ENCODE measurements around the gene SARS1.
A peak's percentile ranks its signal among the peaks of the same experiment; 100 is the strongest.

Gene SARS1

DNA sequence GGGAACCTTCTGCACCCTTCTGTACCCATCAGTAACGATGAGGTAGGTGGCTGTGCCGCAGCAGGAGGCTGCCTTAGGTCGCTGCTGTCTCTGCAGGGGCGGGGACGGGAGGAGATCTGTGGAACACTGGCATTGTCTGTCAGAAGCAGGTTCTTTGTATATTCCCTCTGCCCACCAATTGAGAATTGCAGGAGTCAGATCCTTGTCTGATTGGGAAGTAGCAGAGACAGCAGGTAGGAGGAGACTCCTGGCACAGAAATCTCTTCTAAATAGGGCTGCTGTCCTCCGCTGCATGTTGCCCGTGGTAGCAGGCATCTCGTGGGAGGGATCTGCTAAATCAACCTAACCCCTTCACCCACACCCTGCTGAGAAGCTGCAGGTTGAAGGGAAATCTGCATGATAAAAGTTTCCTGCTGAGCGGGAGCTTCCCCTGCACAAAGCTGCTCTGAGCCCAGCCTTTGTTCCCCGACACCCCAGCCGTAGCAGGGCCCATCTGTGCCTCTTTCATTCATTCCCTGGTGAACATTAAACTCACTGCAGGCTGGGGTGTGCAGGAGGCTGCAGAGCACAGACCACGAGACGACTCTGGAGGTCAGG is 15.9 kb downstream of the SARS1 start:
- DNase-seq = no peak

DNA sequence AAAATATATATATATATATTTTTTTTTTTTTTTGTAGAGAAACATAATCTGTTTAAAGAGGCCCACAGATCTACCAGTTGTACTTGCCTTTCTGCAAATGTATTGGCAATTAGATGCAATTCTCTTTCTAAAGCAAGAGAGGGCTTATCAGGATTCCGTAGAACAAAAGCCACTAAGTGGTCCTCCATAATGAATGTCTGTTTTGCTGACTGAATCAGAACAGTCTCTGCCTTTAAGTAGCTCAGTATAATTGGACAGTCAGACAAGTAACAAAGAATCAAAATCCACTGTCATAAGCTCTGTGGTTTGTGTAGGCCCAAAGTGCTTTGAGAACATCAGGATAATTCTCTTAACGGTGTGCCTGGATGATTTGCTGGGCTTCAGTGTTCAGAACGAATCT is 17.3 kb downstream of the SARS1 start:
- no peak for DNase-seq

- no peak for DNase-seq
Observed at GRCh38 chr1:109235137-109235536, 21.4 kb downstream of the SARS1 start.

- DNase-seq = no peak
Observed at GRCh38 chr1:109237512-109237911, 23.8 kb downstream of the SARS1 start.

GRCh38 chr1:109238382-109238781 is 24.7 kb downstream of the SARS1 start:
- DNase-seq = no peak

- no peak for DNase-seq
Observed at GRCh38 chr1:109239047-109239408, 25.3 kb downstream of the SARS1 start.

DNA sequence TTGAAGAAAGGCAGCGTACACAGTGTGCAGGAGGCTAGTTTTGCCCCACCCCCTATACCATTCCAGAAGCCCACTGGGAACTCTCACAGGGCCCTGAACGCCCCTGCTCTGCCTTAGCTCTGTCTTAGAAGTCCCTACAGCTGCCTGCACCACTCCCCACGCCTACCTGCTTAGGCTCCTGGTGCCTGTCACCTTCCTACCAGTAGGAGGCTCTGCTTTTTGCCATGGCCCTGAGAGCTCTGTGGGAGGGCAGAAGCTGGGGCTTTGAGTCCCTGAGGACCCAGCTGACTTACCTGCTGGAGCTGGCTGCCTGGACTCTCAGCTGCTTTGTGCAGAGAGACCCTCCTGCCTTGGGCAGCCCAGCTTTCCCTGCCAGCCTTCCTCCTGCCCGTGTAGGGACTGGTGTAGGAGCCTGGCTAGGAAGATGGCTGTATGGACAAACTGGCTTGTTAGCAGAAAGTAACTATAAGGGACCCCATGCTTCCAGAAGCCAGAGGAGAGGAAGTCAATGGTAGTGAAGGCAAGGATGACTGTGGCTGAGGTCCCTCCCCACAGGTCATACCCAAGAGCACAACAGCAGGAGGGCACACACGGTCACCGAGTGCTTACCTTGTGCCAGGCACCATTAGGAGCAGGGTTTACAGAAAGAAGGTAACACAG is 25.8 kb downstream of the SARS1 start:
- peak; percentile 23 for DNase-seq

DNA sequence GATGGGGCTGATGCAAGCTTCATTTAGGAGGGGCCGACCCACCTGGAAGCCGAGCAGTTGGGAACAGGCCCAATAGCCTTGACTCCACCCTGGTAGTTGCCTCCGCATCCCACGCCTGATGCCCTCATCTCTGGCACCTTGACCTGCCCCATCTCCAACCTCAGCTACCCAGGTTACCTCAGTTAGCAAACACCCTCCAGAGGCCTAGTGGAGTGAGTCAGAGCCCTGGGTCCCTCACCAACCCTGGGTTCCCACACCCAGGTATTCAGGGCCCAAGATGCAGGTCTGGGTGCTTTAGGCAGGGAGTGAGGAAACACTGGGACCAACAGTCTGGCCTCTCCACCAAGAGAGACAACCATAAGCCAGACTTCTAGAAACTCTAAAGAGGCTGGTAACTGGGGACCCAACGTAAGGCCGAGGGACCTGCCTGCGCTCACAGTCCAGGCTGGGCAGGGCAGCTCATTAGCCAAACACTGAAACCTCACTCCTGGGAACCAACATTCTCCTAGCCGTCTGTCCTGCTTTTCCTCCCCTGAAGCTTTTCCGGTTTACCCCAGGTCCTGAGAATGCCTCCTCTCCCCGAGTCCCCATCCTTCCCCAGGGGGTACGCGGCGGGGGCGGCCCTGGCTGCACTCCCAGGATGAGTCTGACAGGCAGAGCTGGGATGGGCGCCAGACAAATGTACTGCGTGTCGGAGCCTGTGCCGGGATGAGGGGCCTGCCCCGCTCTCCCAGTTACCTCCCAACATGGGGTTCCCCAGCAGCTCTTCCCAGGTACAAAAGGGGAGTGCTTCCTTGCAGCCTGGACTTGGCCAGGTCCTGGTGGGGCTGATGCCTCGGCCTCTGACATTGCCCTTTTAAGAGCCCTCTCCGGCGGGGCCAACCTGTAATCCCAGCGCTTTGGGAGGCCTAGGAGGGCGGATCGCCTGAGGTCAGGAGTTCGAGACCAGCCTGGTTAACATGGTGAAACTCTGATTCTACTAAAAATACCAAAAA is 26.7 kb downstream of the SARS1 start:
- no peak for DNase-seq

DNA sequence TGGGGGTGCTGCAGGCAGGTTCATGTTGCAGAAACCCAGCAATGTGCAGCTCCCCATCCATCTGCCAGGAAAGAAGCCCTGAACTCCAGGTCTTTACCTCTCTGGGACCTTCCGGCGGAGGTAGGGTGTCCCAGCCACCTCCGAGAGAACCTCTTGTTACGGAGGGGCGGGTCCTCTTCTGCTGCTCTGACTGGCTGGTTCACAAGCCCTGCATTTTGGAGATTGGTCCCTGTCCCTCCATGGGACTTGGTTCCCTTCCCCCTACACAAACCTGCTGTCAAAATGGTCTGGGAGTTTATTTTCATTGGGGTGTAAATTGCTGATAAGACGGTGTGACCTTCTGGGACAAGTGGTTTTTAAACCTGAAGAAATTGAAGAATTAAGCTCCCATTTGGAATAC is 27.6 kb downstream of the SARS1 start:
- DNase-seq = no peak

DNA sequence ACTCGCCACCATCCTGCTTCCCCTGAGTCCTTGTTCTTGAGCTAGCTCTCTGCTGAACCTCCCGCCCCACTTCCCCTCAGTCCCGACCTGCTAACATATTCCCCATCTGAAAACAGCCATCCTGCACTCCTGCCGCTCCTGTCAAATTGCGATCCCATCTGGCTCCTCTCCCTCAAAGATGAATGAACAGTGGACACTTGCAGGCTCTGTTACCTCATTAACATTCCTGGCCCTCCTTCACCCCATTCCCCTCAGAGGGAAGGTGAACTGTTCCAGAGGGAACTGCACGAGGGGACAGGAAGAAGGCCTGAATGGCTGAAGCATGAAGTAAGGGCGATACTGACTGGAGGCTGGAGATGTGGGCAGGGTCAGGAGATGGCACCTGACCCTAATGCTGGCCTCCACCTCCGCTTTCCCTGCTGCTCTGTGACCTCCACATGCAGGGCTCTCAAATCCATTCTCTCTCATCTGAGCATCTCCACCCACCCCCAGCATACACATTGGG is 28.2 kb downstream of the SARS1 start:
- no peak for DNase-seq

GRCh38 chr1:109242387-109242786 is 28.7 kb downstream of the SARS1 start:
- DNase-seq = no peak

DNA sequence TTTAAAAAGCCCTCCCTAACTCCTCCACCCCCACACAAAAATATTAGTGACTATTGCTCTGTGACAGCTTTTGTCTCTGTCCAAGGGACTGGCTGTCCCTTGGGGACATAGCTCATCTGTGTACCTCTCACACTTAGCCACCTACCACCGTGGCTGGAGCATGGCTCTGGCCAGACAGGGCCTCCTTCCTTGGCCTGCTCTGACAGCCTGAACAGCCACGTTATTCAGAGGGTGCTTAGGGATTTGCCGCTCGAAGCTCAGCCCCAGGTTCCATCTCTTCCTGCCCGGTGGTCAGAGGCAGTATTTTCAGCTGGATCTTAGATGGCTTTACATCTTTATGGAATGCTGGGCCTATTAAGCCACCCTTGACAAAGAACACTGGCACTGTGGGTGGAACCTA is 29.5 kb downstream of the SARS1 start:
- no peak for DNase-seq

DNA sequence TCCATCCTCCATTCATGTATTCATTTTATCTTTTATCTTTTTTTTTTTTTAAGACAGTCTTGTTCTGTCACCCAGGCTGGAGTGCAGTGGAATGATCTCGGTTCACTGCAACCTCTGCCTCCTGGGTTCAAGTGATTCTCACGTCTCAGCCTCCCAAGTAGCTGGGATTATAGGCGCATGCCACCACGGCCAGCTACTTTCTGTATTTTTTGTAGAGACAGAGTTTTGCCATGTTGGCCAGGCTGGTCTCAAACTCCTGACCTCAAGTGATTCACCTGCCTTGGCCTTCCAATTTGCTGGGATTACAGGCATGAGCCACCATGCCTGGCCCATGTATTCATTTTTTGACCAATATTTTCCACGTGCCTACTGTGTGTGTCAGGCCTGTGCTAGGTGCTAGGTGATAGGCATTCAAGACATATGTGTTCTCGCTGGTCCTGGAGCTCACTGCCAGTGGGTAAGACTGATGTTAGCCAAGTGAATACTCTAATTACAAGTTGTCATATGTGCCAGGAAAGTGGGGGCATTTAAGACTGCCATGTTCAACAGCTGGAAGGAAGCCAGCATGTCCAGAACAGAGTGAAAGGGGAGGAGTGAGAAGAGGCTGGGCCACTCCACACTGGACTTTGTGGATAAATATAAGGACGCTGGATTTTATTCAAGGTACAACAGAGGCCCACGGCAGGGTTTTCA is 30.3 kb downstream of the SARS1 start:
- no peak for DNase-seq

GRCh38 chr1:109246141-109246551 is 32.4 kb downstream of the SARS1 start:
- no peak for DNase-seq

DNA sequence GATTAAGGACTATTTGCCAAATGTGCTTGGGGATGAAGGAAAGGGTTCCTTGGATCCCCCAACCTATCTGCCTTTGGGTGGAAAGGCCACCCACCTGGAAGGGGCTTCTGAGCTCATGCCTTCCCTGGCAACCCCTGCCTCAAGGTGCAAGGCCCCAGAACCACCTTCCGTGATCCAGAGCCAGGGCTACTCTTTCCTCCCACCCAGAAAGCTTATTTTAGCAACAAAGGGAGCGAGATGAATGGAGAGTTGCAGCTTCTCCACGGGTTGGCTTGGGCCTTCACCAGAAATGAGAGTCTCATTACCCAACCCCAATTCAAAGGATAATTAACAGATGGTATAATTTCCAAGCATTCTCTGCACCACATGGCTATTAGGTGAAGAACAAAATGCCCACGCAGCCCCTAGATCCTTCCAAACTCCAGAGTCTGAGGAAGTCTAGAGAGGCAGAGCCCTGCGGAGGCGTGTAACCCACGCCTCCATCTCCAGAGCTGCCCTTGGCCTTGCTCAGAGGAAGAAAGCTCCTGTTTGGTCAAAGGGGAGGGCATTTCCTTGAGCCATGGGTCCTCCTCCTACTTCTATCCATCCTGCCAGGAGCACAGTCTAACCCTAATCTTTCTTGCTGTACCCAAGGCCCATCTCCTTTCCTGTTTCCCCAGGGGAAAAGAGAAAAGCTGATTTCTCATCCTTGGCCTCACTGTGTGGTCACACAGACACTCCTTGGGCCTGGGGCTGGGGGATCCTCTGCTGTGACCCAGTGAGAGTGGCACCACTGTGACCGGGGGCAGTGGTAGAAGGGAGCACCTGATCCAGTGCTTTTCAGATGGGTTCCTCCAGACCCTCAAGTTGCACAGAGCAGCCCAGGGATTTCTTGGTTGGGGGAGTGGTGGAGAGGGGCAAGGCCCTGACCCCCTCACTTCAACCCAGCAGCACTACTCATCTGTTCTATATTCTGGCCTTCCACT is 34.0 kb downstream of the SARS1 start:
- no peak for DNase-seq

DNA sequence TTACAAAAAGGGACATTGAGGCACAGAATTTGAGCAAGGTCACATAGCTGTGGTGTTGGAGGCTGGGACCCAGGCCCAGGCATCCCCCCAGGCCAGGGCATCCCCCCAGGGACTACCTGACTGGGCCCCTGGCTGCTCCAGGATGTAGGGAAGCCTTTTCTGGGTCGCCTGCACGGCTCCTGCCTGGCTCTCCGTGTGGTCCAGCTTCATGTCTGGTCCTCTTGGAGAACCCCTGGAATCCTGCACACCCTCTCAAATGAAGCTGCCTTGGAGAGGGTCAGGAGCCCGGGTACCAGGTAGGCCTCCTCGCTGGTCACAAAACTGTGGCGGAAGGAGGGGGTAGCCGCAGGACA is 34.7 kb downstream of the SARS1 start:
- no peak for DNase-seq

GRCh38 chr1:109248797-109249629 is 35.3 kb downstream of the SARS1 start, which contains the start of gene CELSR2:
Gene CELSR2 (plus strand): TSS chr1:109249539. CDS start chr1:109250080, 541 bp downstream.
- peak; percentile 55 for DNase-seq

DNA sequence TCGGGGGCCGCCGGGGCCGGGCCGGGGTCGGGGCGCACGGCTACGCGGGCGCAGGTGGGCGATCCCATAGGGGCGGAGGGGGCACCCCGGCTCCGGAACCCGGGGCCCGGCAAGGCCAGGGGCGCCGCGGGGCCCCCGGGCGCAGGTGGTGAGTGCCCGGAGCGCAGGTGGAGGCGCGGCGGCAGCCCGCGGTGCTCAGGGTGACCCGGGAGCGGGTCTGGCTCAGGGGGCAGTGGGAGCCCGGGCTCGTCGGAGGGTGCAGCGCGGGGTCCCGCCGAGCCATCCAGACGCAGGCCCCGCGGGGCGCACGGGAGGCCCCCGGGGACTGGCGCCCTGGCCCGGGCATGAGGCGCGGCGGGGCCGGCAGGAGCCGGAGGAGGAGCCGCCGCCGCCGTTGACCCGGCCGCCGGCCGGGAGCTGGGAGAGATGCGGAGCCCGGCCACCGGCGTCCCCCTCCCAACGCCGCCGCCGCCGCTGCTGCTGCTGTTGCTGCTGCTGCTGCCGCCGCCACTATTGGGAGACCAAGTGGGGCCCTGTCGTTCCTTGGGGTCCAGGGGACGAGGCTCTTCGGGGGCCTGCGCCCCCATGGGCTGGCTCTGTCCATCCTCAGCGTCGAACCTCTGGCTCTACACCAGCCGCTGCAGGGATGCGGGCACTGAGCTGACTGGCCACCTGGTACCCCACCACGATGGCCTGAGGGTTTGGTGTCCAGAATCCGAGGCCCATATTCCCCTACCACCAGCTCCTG is 36.1 kb downstream of the SARS1 start:
- no peak for DNase-seq

DNA sequence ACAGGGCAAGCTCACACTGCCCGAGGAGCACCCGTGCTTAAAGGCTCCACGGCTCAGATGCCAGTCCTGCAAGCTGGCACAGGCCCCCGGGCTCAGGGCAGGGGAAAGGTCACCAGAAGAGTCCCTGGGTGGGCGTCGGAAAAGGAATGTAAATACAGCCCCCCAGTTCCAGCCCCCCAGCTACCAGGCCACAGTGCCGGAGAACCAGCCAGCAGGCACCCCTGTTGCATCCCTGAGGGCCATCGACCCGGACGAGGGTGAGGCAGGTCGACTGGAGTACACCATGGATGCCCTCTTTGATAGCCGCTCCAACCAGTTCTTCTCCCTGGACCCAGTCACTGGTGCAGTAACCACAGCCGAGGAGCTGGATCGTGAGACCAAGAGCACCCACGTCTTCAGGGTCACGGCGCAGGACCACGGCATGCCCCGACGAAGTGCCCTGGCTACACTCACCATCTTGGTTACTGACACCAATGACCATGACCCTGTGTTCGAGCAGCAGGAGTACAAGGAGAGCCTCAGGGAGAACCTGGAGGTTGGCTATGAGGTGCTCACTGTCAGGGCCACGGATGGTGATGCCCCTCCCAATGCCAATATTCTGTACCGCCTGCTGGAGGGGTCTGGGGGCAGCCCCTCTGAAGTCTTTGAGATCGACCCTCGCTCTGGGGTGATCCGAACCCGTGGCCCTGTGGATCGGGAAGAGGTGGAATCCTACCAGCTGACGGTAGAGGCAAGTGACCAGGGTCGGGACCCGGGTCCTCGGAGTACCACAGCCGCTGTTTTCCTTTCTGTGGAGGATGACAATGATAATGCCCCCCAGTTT is 36.9 kb downstream of the SARS1 start:
- DNase-seq = no peak
